Vagina (tissue), 2 donors: ENCODE measurements around the gene PTK7.

Source experiments
- CTCF ChIP-seq, 3 experiments: fragments of 450-650 bp in 2 of 3; fragments of 200-600 bp in 1 of 3; sonication (generic) in 1 of 3; IDR thresholded peaks; one replicate each; pipeline ENCODE4 v1.5.1; 2017 to 2019; ENCODE audit warnings: antibody characterized with exemption in 3 of 3, mild to moderate bottlenecking in 2 of 3, moderate library complexity in 2 of 3
- POLR2A ChIP-seq, 2 donors: fragments of 450-650 bp; IDR thresholded peaks; one replicate each; pipeline ENCODE4 v1.6.1; 2017; ENCODE audit warnings: antibody characterized with exemption in 2 of 2, mild to moderate bottlenecking in 2 of 2, moderate library complexity in 2 of 2
- POLR2AphosphoS5 ChIP-seq, 2 donors: sonication (generic); formaldehyde crosslinking; IDR thresholded peaks; one replicate each; pipeline ENCODE4 v1.9.0; 2017; ENCODE audit warnings: antibody characterized with exemption in 2 of 2, mild to moderate bottlenecking in 2 of 2, low read depth in 1 of 2; ENCODE audit not compliant: insufficient read depth in 1 of 2

- TF ChIP-seq CTCF (IDR thresholded peaks at IDR 0.05) (no peak), POLR2A (IDR thresholded peaks at IDR 0.05) (no peak), POLR2AphosphoS5 (IDR thresholded peaks at IDR 0.05; ENCODE audit: insufficient read depth in 1 of 2, low read depth in 1 of 2) (no peak)
Observed at GRCh38 chr6:43033496-43034189, 42.5 kb upstream of the PTK7 start.
